Trophoblast cell (in vitro differentiated cells and primary cell): Measurements from ENCODE around the gene MEGF11.

Experiments used
- DNase-seq, 2 donors: peaks; one replicate each; pipeline ENCODE4 v3.0.0-alpha.2; 2016
- H2AFZ ChIP-seq: 2 replicates; pipeline ENCODE4 v1.6.1; 2013; ENCODE audit warnings: low read length, moderate library complexity, mild to moderate bottlenecking; ENCODE audit not compliant: insufficient read depth, poor library complexity
- H2AK5ac ChIP-seq: 2 replicates; pipeline ENCODE4 v1.6.1; 2013; ENCODE audit warnings: mild to moderate bottlenecking, low read length
- H2BK120ac ChIP-seq: 2 replicates; pipeline ENCODE4 v1.6.1; 2013; ENCODE audit warnings: low read length, mild to moderate bottlenecking, moderate library complexity; ENCODE audit not compliant: insufficient read depth, poor library complexity
- H2BK12ac ChIP-seq: 2 replicates; pipeline ENCODE4 v1.6.1; 2013; ENCODE audit warnings: mild to moderate bottlenecking, low read length, moderate library complexity
- H2BK5ac ChIP-seq: 2 replicates; pipeline ENCODE4 v1.6.1; 2013; ENCODE audit warnings: low read length, low read depth, moderate library complexity, mild to moderate bottlenecking; ENCODE audit not compliant: poor library complexity
- H3K14ac ChIP-seq: 2 replicates; pipeline ENCODE4 v1.6.1; 2013; ENCODE audit warnings: mild to moderate bottlenecking, low read length
- H3K18ac ChIP-seq: 2 replicates; pipeline ENCODE4 v1.6.1; 2013; ENCODE audit warnings: mild to moderate bottlenecking, low read length
- H3K23ac ChIP-seq: 2 replicates; pipeline ENCODE4 v1.6.1; 2013; ENCODE audit warnings: low read length
- H3K27ac ChIP-seq: 2 replicates; pipeline ENCODE4 v1.5.1; 2013; ENCODE audit warnings: low read depth, mild to moderate bottlenecking, inconsistent platforms, low read length, moderate library complexity
- H3K27me3 ChIP-seq: 2 replicates; pipeline ENCODE4 v1.6.1; 2013; ENCODE audit warnings: inconsistent platforms, mild to moderate bottlenecking, low read length, moderate library complexity; ENCODE audit not compliant: insufficient read depth
- H3K36me3 ChIP-seq, 2 experiments: 1 replicate in 1 of 2; 2 replicates in 1 of 2; pipeline ENCODE4 v1.6.1; 2013; ENCODE audit warnings: low read length in 2 of 2, mild to moderate bottlenecking in 2 of 2, moderate library complexity in 1 of 2; ENCODE audit not compliant: insufficient read depth in 2 of 2, control insufficient read depth in 1 of 2
- H3K4ac ChIP-seq: 2 replicates; pipeline ENCODE4 v1.6.1; 2013; ENCODE audit warnings: low read depth, mild to moderate bottlenecking, low read length, moderate library complexity
- H3K4me1 ChIP-seq, 2 experiments: 1 replicate in 1 of 2; 2 replicates in 1 of 2; pipeline ENCODE4 v1.6.1; 2013; ENCODE audit warnings: low read length in 2 of 2, mild to moderate bottlenecking in 2 of 2, moderate library complexity in 1 of 2; ENCODE audit not compliant: insufficient read depth in 2 of 2, control insufficient read depth in 1 of 2
- H3K4me2 ChIP-seq: 2 replicates; pipeline ENCODE4 v1.6.1; 2013; ENCODE audit warnings: inconsistent platforms, mild to moderate bottlenecking, low read length, moderate library complexity
- H3K4me3 ChIP-seq: 2 replicates; pipeline ENCODE4 v1.5.1; 2013; ENCODE audit warnings: mild to moderate bottlenecking, low read depth, low read length, inconsistent platforms
- H3K79me1 ChIP-seq: one replicate; pipeline ENCODE4 v1.6.1; 2013; ENCODE audit warnings: low read length
- H3K79me2 ChIP-seq: 2 replicates; pipeline ENCODE4 v1.6.1; 2013; ENCODE audit warnings: low read length, mild to moderate bottlenecking; ENCODE audit not compliant: control insufficient read depth, insufficient read depth, poor library complexity
- H3K9ac ChIP-seq: 2 replicates; pipeline ENCODE4 v1.6.1; 2013; ENCODE audit warnings: mild to moderate bottlenecking, low read length
- H3K9me3 ChIP-seq: 2 replicates; pipeline ENCODE4 v1.6.1; 2013; ENCODE audit warnings: low read depth, mild to moderate bottlenecking, control low read depth, inconsistent platforms, low read length; ENCODE audit not compliant: insufficient read depth
- H4K12ac ChIP-seq: 2 replicates; pipeline ENCODE4 v1.6.1; 2013; ENCODE audit warnings: low read depth, mild to moderate bottlenecking, low read length, moderate library complexity
- H4K8ac ChIP-seq: 2 replicates; pipeline ENCODE4 v1.6.1; 2013; ENCODE audit warnings: low read depth, mild to moderate bottlenecking, low read length, moderate library complexity
- H4K91ac ChIP-seq: one replicate; pipeline ENCODE4 v1.6.1; 2013; ENCODE audit warnings: low read depth, mild to moderate bottlenecking, low read length, moderate library complexity
- WGBS: extraction: QIAGEN DNeasy Blood & Tissue Kit; methylation state at CpG from one replicate; pipeline ENCODE4 v1.1.7; 2013; ENCODE audit warnings: missing lambda C conversion rate; ENCODE audit not compliant: insufficient read length, insufficient coverage; ENCODE audit errors: extremely low coverage; 5-methylcytosine and 5-hydroxymethylcytosine counted together

The MEGF11 gene

GRCh38 chr15:66123799-66124198, 129.8 kb downstream of the MEGF11 start:
- Histone ChIP-seq H3K36me3 (no peaks in the 10 kb centered on the region), H2BK5ac (no peak overlapping the region), H3K23ac (no peak overlapping the region), H3K27me3 (no peaks in the 10 kb centered on the region), H3K4me3 (no peak overlapping the region), H3K4me2 (no peak overlapping the region), H3K79me1 (no peaks in the 10 kb centered on the region), H4K8ac (no peak overlapping the region), H2AFZ (no peak overlapping the region), H3K18ac (no peak overlapping the region), H3K27ac (no peak overlapping the region), H3K9me3 (no peaks in the 10 kb centered on the region), H3K9ac (no peak overlapping the region), H2BK120ac (no peak overlapping the region), H3K79me2 (no peaks in the 10 kb centered on the region), H3K4me1 (no peaks in the 10 kb centered on the region), H4K12ac (no peak overlapping the region), H4K91ac (no peak overlapping the region), H2AK5ac (no peak overlapping the region), H3K4ac (no peak overlapping the region), H2BK12ac (no peak overlapping the region), H3K14ac (no peak overlapping the region)
- no peak for DNase-seq
- no CpG with 5 or more reads among the region's 8 CpGs for WGBS

GRCh38 chr15:66120422-66120821, 133.1 kb downstream of the MEGF11 start:
- no CpG with 5 or more reads among the region's 5 CpGs for WGBS
- H3K27me3 ChIP-seq = no peaks in the 10 kb centered on the region
- no peak overlapping the region for H2BK12ac ChIP-seq
- no peak overlapping the region for H3K23ac ChIP-seq
- no peak overlapping the region for H3K4ac ChIP-seq
- H3K18ac ChIP-seq = no peak overlapping the region
- H3K4me1 ChIP-seq = no peaks in the 10 kb centered on the region
- H3K27ac ChIP-seq = no peak overlapping the region
- H3K4me2 ChIP-seq = no peak overlapping the region
- no peak overlapping the region for H3K4me3 ChIP-seq
- no peak overlapping the region for H3K9ac ChIP-seq
- DNase-seq = no peak
- no peaks in the 10 kb centered on the region for H3K79me2 ChIP-seq
- H4K12ac ChIP-seq = no peak overlapping the region
- no peak overlapping the region for H4K8ac ChIP-seq
- H3K36me3 ChIP-seq = no peaks in the 10 kb centered on the region
- no peaks in the 10 kb centered on the region for H3K79me1 ChIP-seq
- H2AFZ ChIP-seq = no peak overlapping the region
- no peaks in the 10 kb centered on the region for H3K9me3 ChIP-seq
- no peak overlapping the region for H3K14ac ChIP-seq
- no peak overlapping the region for H2AK5ac ChIP-seq
- no peak overlapping the region for H4K91ac ChIP-seq
- no peak overlapping the region for H2BK5ac ChIP-seq
- no peak overlapping the region for H2BK120ac ChIP-seq

GRCh38 chr15:66117841-66118240, 135.7 kb downstream of the MEGF11 start:
- H3K4ac ChIP-seq = no peak overlapping the region
- H4K91ac ChIP-seq = no peak overlapping the region
- H2AK5ac ChIP-seq = no peak overlapping the region
- H2AFZ ChIP-seq = no peak overlapping the region
- H3K79me1 ChIP-seq = no peaks in the 10 kb centered on the region
- no peak overlapping the region for H2BK5ac ChIP-seq
- no peaks in the 10 kb centered on the region for H3K36me3 ChIP-seq
- no peak overlapping the region for H2BK120ac ChIP-seq
- DNase-seq = no peak
- H3K9ac ChIP-seq = no peak overlapping the region
- H4K12ac ChIP-seq = no peak overlapping the region
- H3K27me3 ChIP-seq = no peaks in the 10 kb centered on the region
- H3K23ac ChIP-seq = no peak overlapping the region
- no peaks in the 10 kb centered on the region for H3K9me3 ChIP-seq
- no peak overlapping the region for H4K8ac ChIP-seq
- no peaks in the 10 kb centered on the region for H3K79me2 ChIP-seq
- H2BK12ac ChIP-seq = no peak overlapping the region
- H3K4me1 ChIP-seq = no peaks in the 10 kb centered on the region
- WGBS = no CpG with 5 or more reads among the region's 4 CpGs
- H3K14ac ChIP-seq = no peak overlapping the region
- no peak overlapping the region for H3K18ac ChIP-seq
- H3K4me3 ChIP-seq = no peak overlapping the region
- no peak overlapping the region for H3K4me2 ChIP-seq
- H3K27ac ChIP-seq = no peak overlapping the region

- no peak overlapping the region for H4K12ac ChIP-seq
- H3K27me3 ChIP-seq = no peaks in the 10 kb centered on the region
- H2BK5ac ChIP-seq = no peak overlapping the region
- H3K27ac ChIP-seq = no peak overlapping the region
- WGBS = no CpG with 5 or more reads among the region's 18 CpGs
- H3K79me1 ChIP-seq = no peaks in the 10 kb centered on the region
- H3K4me3 ChIP-seq = no peak overlapping the region
- no peak overlapping the region for H3K14ac ChIP-seq
- no peaks in the 10 kb centered on the region for H3K36me3 ChIP-seq
- H2BK12ac ChIP-seq = no peak overlapping the region
- DNase-seq = no peak
- H3K4me2 ChIP-seq = no peak overlapping the region
- H2BK120ac ChIP-seq = no peak overlapping the region
- no peak overlapping the region for H4K8ac ChIP-seq
- H4K91ac ChIP-seq = no peak overlapping the region
- H3K4ac ChIP-seq = no peak overlapping the region
- no peaks in the 10 kb centered on the region for H3K9me3 ChIP-seq
- no peak overlapping the region for H3K23ac ChIP-seq
- no peak overlapping the region for H3K18ac ChIP-seq
- H3K79me2 ChIP-seq = no peaks in the 10 kb centered on the region
- H3K4me1 ChIP-seq = no peaks in the 10 kb centered on the region
- no peak overlapping the region for H3K9ac ChIP-seq
- H2AFZ ChIP-seq = no peak overlapping the region
- no peak overlapping the region for H2AK5ac ChIP-seq
These were observed 137.9 kb downstream of the MEGF11 start for GRCh38 chr15:66115568-66116206.
